Measurements from ENCODE around the gene POLR3E.
"Not testable (repeated sequence)": the region's sequence is repeated elsewhere in the genome, so short reads cannot be mapped to it uniquely, and the experiment has no call there.

Gene POLR3E

DNA sequence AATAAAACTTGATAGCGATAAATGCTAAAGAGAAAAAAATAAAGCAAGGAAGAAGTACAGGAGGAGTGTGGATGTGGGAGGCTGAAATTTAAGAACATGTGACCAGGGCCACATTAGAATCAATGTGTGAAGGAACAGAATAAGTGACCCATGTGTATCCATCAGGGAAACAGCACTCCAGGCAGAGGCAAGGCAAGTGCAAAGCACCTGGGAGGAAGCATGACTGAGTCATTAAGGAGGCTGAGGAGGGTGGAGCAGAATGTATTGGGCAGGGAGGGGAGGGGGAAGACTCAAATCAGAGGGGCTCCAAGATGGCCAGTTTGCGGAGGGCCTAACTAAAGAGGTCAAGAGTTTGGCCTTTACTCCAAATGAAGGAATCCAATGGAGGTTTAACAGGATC lies 69.2 kb downstream of the POLR3E start:
- Histone ChIP-seq H3K9me3 (ENCODE audit: control insufficient read depth, insufficient read depth, low read length) (no peaks in the 10 kb centered on the region), H3K9ac (ENCODE audit: low read depth, low read length) (no peak overlapping the region), H3K4me1 (ENCODE audit: insufficient read depth, low read length) (peaks cover 21% of the 10 kb centered on the region), H3K36me3 (ENCODE audit: insufficient read depth, low read length) (no peaks in the 10 kb centered on the region; the same call in none of the 2 replicates)

DNA sequence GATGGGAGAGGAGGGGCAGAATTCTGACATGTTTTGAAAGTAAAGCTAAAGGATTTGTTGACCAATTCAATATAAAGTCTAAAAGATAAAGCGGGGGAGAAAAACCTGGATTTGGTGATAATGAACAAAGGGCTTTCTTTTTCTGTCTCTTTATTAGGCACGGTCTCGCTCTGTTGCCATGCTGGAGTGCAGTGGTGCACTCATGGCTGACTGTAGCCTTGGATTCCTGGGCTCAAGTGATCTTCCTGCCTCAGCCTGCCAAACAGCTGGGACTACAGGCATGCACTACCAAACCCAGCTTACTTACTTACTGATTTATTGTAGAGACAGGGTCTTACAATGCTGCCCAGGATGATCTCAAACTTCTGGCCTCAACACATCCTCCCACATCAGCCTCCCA lies 69.7 kb downstream of the POLR3E start:
- peaks cover 21% of the 10 kb centered on the region for H3K4me1 ChIP-seq (ENCODE audit: insufficient read depth, low read length)

DNA sequence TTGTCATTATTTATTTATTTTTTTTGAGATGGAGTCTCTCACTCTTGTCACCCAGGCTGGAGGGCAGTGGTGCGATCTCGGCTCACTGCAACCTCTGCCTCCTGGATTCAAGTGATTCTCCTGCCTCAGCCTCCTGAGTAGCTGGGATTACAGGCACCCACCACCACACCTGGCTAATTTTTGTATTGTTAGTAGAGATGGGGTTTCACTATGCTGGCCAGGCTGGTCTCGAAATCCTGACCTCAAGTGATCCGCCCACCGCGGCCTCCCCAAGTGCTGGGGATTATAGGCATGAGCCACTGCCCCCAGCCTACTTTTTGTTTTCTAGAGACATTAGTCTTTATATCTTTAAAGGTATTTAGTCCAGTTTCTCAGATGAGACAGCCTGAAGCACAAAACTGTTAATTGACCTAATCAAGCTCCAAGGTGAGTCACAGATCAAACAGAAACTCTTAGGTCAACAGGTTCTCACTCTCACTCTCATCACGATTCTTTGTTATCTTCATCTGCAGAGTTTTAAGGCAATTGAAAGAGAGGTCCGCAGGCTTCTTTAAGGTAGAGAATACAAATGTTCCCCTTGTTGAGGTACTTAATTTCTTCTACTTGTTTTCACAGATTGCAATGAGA lies 71.1 kb downstream of the POLR3E start:
- H3K4me1 ChIP-seq (ENCODE audit: insufficient read depth, low read length), result peaks cover 21% of the 10 kb centered on the region
- not testable (repeated sequence) for H3K9me3 ChIP-seq (ENCODE audit: control insufficient read depth, insufficient read depth, low read length); H3K36me3 ChIP-seq (ENCODE audit: insufficient read depth, low read length); H3K9ac ChIP-seq (ENCODE audit: low read depth, low read length)

More for the DNA sequence above, 69.7 kb downstream of the POLR3E start:
- Histone ChIP-seq H3K9me3 (ENCODE audit: control insufficient read depth, insufficient read depth, low read length) (no peaks in the 10 kb centered on the region), H3K9ac (ENCODE audit: low read depth, low read length) (no peak overlapping the region), H3K36me3 (ENCODE audit: insufficient read depth, low read length) (no peaks in the 10 kb centered on the region; the same call in none of the 2 replicates)

DNA sequence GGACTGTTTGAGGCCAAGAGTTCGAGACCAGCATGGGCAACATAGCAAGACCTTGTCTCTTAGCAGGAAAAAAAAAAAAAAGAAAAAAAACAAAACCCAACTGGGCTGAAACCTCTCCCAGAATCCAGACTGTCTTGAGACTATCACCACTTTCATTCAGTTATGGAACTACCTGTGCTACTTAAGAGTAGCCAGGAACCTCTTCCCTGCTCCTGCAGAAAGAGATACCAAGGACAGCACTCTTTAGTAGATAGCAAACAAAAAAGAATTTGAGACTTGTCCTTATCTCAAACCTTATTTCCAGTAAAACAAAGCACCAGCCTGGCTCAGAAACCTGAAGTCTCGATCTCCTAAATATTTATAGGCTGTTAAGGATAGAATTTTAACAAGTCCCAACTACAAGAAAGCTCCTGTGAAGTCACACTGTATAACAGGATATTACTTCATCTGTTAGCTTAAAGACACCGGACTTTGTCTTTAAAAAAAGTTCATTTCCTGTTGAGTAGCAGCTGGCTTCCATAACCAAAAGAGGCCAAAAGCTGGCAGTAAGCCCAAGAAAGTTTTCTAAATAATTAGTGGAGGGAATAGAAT lies 72.1 kb downstream of the POLR3E start:
- no peaks in the 10 kb centered on the region; the same call in 1 of the 2 replicates for H3K36me3 ChIP-seq (ENCODE audit: insufficient read depth, low read length)
- no peaks in the 10 kb centered on the region for H3K9me3 ChIP-seq (ENCODE audit: control insufficient read depth, insufficient read depth, low read length)
- peaks cover 21% of the 10 kb centered on the region for H3K4me1 ChIP-seq (ENCODE audit: insufficient read depth, low read length)
- no peak overlapping the region for H3K9ac ChIP-seq (ENCODE audit: low read depth, low read length)

DNA sequence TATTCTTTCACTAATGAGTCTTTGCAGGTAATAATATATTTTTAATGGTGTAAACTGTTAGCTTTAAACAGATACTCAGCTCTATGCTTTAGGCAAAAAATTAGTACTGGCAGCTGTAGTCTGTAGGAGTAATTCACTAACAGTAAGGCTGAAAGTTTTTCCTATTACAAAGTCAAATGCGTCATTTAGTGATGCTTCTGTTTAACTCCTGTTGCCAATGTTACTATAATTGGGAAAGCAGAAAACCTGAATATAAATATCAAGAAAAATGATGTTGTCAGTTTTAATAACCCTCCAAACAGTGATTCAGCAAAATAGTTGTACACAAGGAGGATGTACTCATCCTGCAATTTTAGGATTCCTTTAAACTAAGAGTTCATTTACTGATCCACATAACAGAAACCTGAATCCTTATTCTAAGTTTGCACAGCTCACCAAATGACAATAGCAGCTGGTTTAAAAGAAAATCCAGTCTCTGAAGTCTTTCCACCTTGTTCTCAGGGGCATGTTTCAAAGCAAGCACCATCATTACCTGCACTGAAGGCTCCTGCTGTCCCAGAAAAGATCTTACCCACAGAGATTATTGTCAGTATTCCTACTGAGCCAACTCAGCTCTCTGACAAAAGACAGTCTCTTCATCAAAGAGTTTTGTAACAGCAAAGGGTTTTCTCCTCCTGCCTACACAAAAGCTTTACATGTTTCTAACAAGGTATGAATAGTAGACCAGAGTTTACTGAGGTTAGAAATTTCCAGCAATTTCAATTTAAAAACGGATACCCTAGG lies 73.0 kb downstream of the POLR3E start:
- peaks cover 21% of the 10 kb centered on the region for H3K4me1 ChIP-seq (ENCODE audit: insufficient read depth, low read length)
- no peaks in the 10 kb centered on the region for H3K36me3 ChIP-seq (ENCODE audit: insufficient read depth, low read length)
- H3K9me3 ChIP-seq (ENCODE audit: control insufficient read depth, insufficient read depth, low read length), result no peaks in the 10 kb centered on the region
- H3K9ac ChIP-seq (ENCODE audit: low read depth, low read length), result no peak overlapping the region

DNA sequence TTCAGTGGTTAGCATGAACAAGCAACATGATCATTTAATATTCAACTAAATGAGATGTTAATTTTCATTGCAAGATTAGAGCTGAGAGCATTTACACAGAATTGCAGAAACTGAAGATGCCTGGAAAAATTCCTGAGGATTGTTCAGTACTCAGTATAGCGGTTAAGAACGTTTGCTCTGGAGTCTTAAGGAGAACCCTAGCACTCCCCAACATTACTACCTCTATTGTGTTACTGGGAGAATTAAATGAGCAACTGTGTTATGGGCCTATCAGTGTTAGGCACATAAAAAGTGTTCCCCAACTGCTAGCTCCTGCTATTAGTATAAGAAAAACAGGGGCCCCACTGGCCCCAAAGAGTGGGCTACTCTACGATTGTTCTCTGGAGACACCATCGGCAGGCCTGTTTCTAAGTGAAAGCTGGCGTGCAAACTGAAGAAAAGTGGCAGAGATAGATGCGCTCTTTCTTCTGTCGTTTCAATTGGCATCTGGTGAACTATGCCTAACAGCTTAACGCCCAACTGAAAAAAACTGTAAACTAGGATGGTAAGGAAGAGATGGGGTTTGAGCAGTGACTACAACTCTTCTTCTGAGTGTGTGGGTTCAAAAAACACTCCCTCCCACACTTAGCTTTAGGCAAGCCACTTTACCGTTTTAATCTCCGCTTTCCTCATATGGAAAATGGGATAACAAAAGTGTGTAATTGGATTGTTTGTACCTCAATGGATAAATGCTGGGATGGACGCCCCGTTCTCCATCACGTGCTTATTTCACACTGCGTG lies 75.9 kb downstream of the POLR3E start:
- H3K9ac ChIP-seq (ENCODE audit: low read depth, low read length), result peak overlapping the region; percentile 96
- peaks cover 21% of the 10 kb centered on the region for H3K4me1 ChIP-seq (ENCODE audit: insufficient read depth, low read length)
- no peaks in the 10 kb centered on the region for H3K36me3 ChIP-seq (ENCODE audit: insufficient read depth, low read length)
- H3K9me3 ChIP-seq (ENCODE audit: control insufficient read depth, insufficient read depth, low read length), result no peaks in the 10 kb centered on the region

GRCh38 chr16:22373662-22374310 lies 76.6 kb downstream of the POLR3E start:
- Histone ChIP-seq H3K9me3 (ENCODE audit: control insufficient read depth, insufficient read depth, low read length) (no peaks in the 10 kb centered on the region), H3K36me3 (ENCODE audit: insufficient read depth, low read length) (no peaks in the 10 kb centered on the region), H3K4me1 (ENCODE audit: insufficient read depth, low read length) (peaks cover 21% of the 10 kb centered on the region), H3K9ac (ENCODE audit: low read depth, low read length) (peak overlapping the region; percentile 96)

- Histone ChIP-seq H3K4me1 (ENCODE audit: insufficient read depth, low read length) (peaks cover 13% of the 10 kb centered on the region), H3K36me3 (ENCODE audit: insufficient read depth, low read length) (no peaks in the 10 kb centered on the region), H3K9me3 (ENCODE audit: control insufficient read depth, insufficient read depth, low read length) (no peaks in the 10 kb centered on the region), H3K9ac (ENCODE audit: low read depth, low read length) (peak within 1 kb of the TSS; percentile 96)
Observed at GRCh38 chr16:22374311-22375116, 77.3 kb downstream of the POLR3E start, which contains the start of gene CDR2. TSS of gene CDR2 (minus strand) at chr16:22374619. CDS start at chr16:22374309, 310 bp downstream.

GRCh38 chr16:22375117-22375962 lies 78.1 kb downstream of the POLR3E start:
- Histone ChIP-seq H3K9ac (ENCODE audit: low read depth, low read length) (peak overlapping the region; percentile 96), H3K36me3 (ENCODE audit: insufficient read depth, low read length) (no peaks in the 10 kb centered on the region), H3K9me3 (ENCODE audit: control insufficient read depth, insufficient read depth, low read length) (no peaks in the 10 kb centered on the region), H3K4me1 (ENCODE audit: insufficient read depth, low read length) (peaks cover 5% of the 10 kb centered on the region)

- H3K9me3 ChIP-seq (ENCODE audit: control insufficient read depth, insufficient read depth, low read length), result no peaks in the 10 kb centered on the region
- H3K9ac ChIP-seq (ENCODE audit: low read depth, low read length), result no peak overlapping the region
- H3K4me1 ChIP-seq (ENCODE audit: insufficient read depth, low read length), result peaks cover 2% of the 10 kb centered on the region; the same call in 1 of the 2 replicates
- H3K36me3 ChIP-seq (ENCODE audit: insufficient read depth, low read length), result no peaks in the 10 kb centered on the region
Observed at GRCh38 chr16:22375963-22376640, 78.9 kb downstream of the POLR3E start.

DNA sequence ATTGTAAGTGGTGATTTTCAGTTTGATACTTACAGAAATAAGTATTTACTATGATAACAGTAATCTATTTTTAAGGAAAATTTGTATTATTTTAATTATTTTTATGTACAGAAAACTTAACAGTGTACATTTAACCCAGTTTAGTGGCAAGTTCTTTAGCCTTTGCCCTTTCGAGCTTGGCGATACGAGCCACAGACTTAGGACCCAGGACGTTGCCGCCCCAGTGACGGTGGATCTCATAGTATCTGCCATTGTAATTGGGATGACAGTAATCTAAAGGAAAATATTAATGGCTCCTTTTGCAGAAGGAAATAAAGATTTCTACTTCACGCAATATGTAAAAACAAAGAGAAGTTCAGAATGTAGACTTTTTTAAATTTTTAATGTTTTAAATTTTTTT lies 82.4 kb downstream of the POLR3E start:
- H3K36me3 ChIP-seq (ENCODE audit: insufficient read depth, low read length), result no peaks in the 10 kb centered on the region
- H3K4me1 ChIP-seq (ENCODE audit: insufficient read depth, low read length), result no peaks in the 10 kb centered on the region
- no peak overlapping the region for H3K9ac ChIP-seq (ENCODE audit: low read depth, low read length)
- H3K9me3 ChIP-seq (ENCODE audit: control insufficient read depth, insufficient read depth, low read length), result no peaks in the 10 kb centered on the region

DNA sequence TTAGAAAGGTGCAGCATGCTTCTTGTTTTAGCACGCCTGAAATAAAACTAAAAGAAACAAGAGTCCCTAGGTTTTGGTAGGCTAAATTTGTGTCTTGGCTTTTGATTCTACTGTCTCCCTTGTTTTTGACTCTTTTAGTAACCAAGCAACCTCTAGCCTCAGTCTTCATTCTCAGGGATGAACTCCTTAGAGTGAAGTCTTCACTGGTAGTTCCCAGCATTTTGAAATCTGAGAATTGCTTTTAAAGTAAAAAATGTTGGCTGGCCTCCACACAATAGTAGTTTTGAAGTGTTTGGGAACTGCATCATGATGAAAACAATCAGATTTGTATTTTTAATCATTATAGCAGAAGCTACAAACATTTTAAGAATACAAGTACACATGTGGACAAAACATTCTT lies 83.3 kb downstream of the POLR3E start:
- Histone ChIP-seq H3K4me1 (ENCODE audit: insufficient read depth, low read length) (no peaks in the 10 kb centered on the region), H3K9me3 (ENCODE audit: control insufficient read depth, insufficient read depth, low read length) (no peaks in the 10 kb centered on the region), H3K36me3 (ENCODE audit: insufficient read depth, low read length) (no peaks in the 10 kb centered on the region), H3K9ac (ENCODE audit: low read depth, low read length) (no peak overlapping the region)

Data from ES-I3 (cell line).